ENCODE measurements around the gene SLC9A1.

GRCh38 chr1:27097484-27097917, 57.4 kb downstream of the SLC9A1 start:
- TF ChIP-seq CTCF (conservative IDR thresholded peaks at IDR 0.05; ENCODE audit: low read length) = peak; percentile 96
- TF ChIP-seq EZH2phosphoT487 (IDR thresholded peaks at IDR 0.05; ENCODE audit: borderline replicate concordance, low read depth, low read length) = no peak

Measured in OCI-LY7 (cell line).